Right atrium auricular region (tissue), 2 donors: ENCODE results near the gene CLEC17A. TPM values are rescaled to one million over a fixed set of nuclear protein-coding genes. Genes with fewer than 3 reads are reported as not detected.

Source experiments
- DNase-seq: peaks from one replicate; pipeline ENCODE4 v3.0.0-alpha.2; 2019; ENCODE audit warnings: low spot score
- H3K27ac ChIP-seq, 2 donors: fragments of 200-600 bp; sonication (generic); 1 replicate in 1 of 2; 2 replicates in 1 of 2; pipeline ENCODE4 v1.5.1; 2016 to 2019
- H3K27me3 ChIP-seq, 2 donors: fragments of 200-600 bp; sonication (generic); one replicate each; pipeline versions ENCODE4 v1.5.1 to v1.6.0; 2017 to 2019
- H3K36me3 ChIP-seq: fragments of 200-600 bp; sonication (generic); one replicate; pipeline ENCODE4 v1.5.1; 2016
- H3K4me1 ChIP-seq, 2 donors: fragments of 200-600 bp; sonication (generic); one replicate each; pipeline versions ENCODE4 v1.5.1 to v1.6.0; 2017 to 2019
- H3K4me3 ChIP-seq, 2 donors: fragments of 200-600 bp; sonication (generic); 1 replicate in 1 of 2; 2 replicates in 1 of 2; pipeline ENCODE4 v1.5.1; 2017 to 2019; ENCODE audit warnings: mild to moderate bottlenecking in 1 of 2, moderate library complexity in 1 of 2
- H3K9me3 ChIP-seq, 2 donors: fragments of 200-600 bp; sonication (generic); one replicate each; pipeline ENCODE4 v1.5.1; 2019
- total RNA-seq, 2 donors: library from RNA; depleted of rRNA; stranded (reverse); fragments of >200 nt; gene quantifications; one replicate each; pipeline ENCODE4 v1.1.0, GENCODE V29; 2016
- TF ChIP-seq, protein P1 (sequence below), 2 donors: fragments of 200-600 bp; sonication (generic); IDR thresholded peaks; one replicate each; pipeline ENCODE4 v1.5.1; 2019; ENCODE audit warnings: antibody characterized with exemption in 2 of 2

CLEC17A gene
- total RNA-seq, 2 donors from 2014 or later = not detected

DNA sequence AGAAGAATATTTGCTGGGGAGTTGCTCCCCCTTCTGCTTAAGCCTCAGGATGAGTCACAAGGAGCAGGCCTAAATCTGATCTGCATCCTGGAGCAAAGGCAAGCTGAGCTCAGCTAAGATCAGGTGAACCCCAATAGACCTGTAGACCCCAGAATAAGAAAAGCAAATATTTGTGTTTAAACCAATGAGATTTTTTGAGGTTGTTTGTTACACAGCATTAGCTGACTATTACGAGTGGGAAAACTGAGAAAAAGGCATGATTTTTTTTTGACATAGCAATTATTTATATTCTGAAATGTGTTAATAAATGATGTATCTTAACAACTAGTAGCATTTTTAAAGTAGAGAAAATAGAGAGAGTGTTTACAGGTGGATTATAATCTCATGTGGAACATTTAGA lies 46.7 kb downstream of the CLEC17A start:
- DNase-seq = no peak
- no peak overlapping the region for H3K27ac ChIP-seq
- H3K36me3 ChIP-seq = no peaks in the 10 kb centered on the region

GRCh38 chr19:14632286-14632685 lies 49.4 kb downstream of the CLEC17A start:
- Histone ChIP-seq H3K27ac (no peak overlapping the region), H3K4me3 (no peak overlapping the region), H3K36me3 (no peaks in the 10 kb centered on the region), H3K4me1 (no peaks in the 10 kb centered on the region), H3K27me3 (no peaks in the 10 kb centered on the region), H3K9me3 (peaks cover 0 to 6% of the 10 kb centered on the region in 2 donors)
- DNase-seq = no peak
- TF ChIP-seq, protein P1, sequence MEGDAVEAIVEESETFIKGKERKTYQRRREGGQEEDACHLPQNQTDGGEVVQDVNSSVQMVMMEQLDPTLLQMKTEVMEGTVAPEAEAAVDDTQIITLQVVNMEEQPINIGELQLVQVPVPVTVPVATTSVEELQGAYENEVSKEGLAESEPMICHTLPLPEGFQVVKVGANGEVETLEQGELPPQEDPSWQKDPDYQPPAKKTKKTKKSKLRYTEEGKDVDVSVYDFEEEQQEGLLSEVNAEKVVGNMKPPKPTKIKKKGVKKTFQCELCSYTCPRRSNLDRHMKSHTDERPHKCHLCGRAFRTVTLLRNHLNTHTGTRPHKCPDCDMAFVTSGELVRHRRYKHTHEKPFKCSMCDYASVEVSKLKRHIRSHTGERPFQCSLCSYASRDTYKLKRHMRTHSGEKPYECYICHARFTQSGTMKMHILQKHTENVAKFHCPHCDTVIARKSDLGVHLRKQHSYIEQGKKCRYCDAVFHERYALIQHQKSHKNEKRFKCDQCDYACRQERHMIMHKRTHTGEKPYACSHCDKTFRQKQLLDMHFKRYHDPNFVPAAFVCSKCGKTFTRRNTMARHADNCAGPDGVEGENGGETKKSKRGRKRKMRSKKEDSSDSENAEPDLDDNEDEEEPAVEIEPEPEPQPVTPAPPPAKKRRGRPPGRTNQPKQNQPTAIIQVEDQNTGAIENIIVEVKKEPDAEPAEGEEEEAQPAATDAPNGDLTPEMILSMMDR (IDR thresholded peaks at IDR 0.05) = no peak

More for the DNA sequence above, 46.7 kb downstream of the CLEC17A start:
- TF ChIP-seq, protein P1 (IDR thresholded peaks at IDR 0.05) = no peak
- Histone ChIP-seq H3K27me3 (no peaks in the 10 kb centered on the region), H3K4me3 (no peak overlapping the region), H3K9me3 (peaks cover 0 to 6% of the 10 kb centered on the region in 2 donors), H3K4me1 (no peaks in the 10 kb centered on the region)

DNA sequence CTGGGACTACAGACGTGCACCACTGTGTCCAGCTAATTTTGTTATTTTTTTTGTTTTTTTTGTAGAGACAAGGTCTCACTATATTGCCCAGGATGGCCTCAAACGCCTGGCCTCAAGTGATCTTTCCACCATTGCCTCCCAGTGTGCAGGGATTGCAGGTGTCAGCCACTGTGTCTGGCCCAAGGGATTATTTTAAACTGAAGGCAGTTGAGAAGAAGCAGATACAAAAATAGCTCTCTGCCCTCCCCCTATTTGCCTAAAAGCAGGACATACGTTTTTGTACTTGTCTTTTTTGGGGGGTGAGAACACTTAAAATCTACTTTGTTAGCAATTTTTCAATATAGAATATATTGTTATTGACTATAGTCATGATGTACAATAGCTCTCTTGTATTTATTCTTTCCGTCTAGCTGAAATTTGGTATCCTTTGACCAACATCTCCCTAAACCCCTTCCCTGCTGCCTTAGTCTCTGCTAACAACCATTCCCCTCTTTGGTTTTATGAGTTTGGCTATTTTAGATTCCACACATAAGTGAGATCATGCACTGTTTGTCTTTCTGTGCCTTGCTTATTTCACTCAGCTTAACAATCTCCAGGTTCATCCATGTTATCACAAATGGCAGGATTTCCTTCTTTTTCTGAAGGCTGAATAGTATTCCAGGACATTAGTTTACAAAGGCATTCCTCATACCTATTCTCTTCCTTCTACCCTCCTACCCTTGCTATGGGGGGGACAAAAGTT lies 56.8 kb downstream of the CLEC17A start:
- Histone ChIP-seq H3K4me3 (no peak overlapping the region), H3K4me1 (no peaks in the 10 kb centered on the region), H3K36me3 (no peaks in the 10 kb centered on the region), H3K27ac (no peak overlapping the region), H3K9me3 (peaks cover 0 to 8% of the 10 kb centered on the region in 2 donors), H3K27me3 (no peaks in the 10 kb centered on the region)
- TF ChIP-seq, protein P1 (IDR thresholded peaks at IDR 0.05) = no peak
- no peak for DNase-seq

GRCh38 chr19:14648506-14648905 lies 65.6 kb downstream of the CLEC17A start:
- Histone ChIP-seq H3K27ac (no peak overlapping the region), H3K4me1 (no peaks in the 10 kb centered on the region), H3K36me3 (no peaks in the 10 kb centered on the region), H3K4me3 (no peak overlapping the region), H3K27me3 (no peaks in the 10 kb centered on the region), H3K9me3 (no peaks in the 10 kb centered on the region)
- DNase-seq = no peak
- TF ChIP-seq, protein P1 (IDR thresholded peaks at IDR 0.05) = no peak

- Histone ChIP-seq H3K4me1 (no peaks in the 10 kb centered on the region), H3K27me3 (no peaks in the 10 kb centered on the region), H3K27ac (no peak overlapping the region), H3K4me3 (no peak overlapping the region), H3K36me3 (no peaks in the 10 kb centered on the region), H3K9me3 (no peaks in the 10 kb centered on the region)
- no peak for DNase-seq
- TF ChIP-seq, protein P1 (IDR thresholded peaks at IDR 0.05) = no peak
These were observed 66.1 kb downstream of the CLEC17A start for GRCh38 chr19:14649020-14649419.

GRCh38 chr19:14650161-14650560 lies 67.3 kb downstream of the CLEC17A start:
- Histone ChIP-seq H3K27me3 (no peaks in the 10 kb centered on the region), H3K4me3 (no peak overlapping the region), H3K27ac (no peak overlapping the region), H3K36me3 (no peaks in the 10 kb centered on the region), H3K9me3 (no peaks in the 10 kb centered on the region), H3K4me1 (no peaks in the 10 kb centered on the region)
- TF ChIP-seq, protein P1 (IDR thresholded peaks at IDR 0.05) = no peak
- DNase-seq = no peak
